Esophagus muscularis mucosa (tissue), 4 donors: ENCODE data around the gene SLC2A11. TPM values are rescaled to one million over a fixed set of nuclear protein-coding genes. Genes with fewer than 3 reads are reported as not detected.

Experiments
- DNase-seq: peaks from one replicate; pipeline ENCODE4 v3.0.0-alpha.2; 2017; ENCODE audit errors: extremely low spot score
- H3K27ac ChIP-seq, 4 donors: fragments of 200-600 bp; sonication (generic); replicated peaks in 1 of 4; 1 replicate in 3 of 4; 2 replicates in 1 of 4; pipeline ENCODE4 v1.5.1; 2016 to 2019; ENCODE audit warnings: mild to moderate bottlenecking in 1 of 4
- H3K27me3 ChIP-seq, 4 donors: fragments of 200-600 bp; sonication (generic); one replicate each; pipeline versions ENCODE4 v1.5.1 to v1.6.0; 2016 to 2019
- H3K36me3 ChIP-seq, 4 donors: fragments of 200-600 bp; sonication (generic); one replicate each; pipeline ENCODE4 v1.5.1; 2016 to 2019
- H3K4me1 ChIP-seq, 4 donors: fragments of 200-600 bp; sonication (generic); one replicate each; pipeline ENCODE4 v1.5.1; 2016 to 2019
- H3K4me3 ChIP-seq, 4 donors: fragments of 200-600 bp; sonication (generic); 1 replicate in 2 of 4; 2 replicates in 2 of 4; pipeline ENCODE4 v1.5.1; 2016 to 2019; ENCODE audit warnings: mild to moderate bottlenecking in 4 of 4, moderate library complexity in 1 of 4
- H3K9me3 ChIP-seq, 4 donors: fragments of 200-600 bp; sonication (generic); 1 replicate in 3 of 4; 2 replicates in 1 of 4; pipeline ENCODE4 v1.5.1; 2016 to 2019
- EP300 ChIP-seq: sonication (generic); formaldehyde crosslinking; IDR thresholded peaks from one replicate; pipeline ENCODE4 v1.6.1; 2017; ENCODE audit warnings: antibody characterized with exemption
- POLR2A ChIP-seq: fragments of 450-650 bp; IDR thresholded peaks from one replicate; pipeline ENCODE4 v1.6.1; 2017; ENCODE audit warnings: antibody characterized with exemption, moderate library complexity, mild to moderate bottlenecking, low read depth
- POLR2AphosphoS5 ChIP-seq, 2 donors: sonication (generic); formaldehyde crosslinking; IDR thresholded peaks; one replicate each; pipeline ENCODE4 v1.6.1; 2017; ENCODE audit warnings: antibody characterized with exemption in 2 of 2
- WGBS: methylation state at CpG from one replicate; pipeline ENCODE4 v1.1.5; 2018; 5-methylcytosine and 5-hydroxymethylcytosine counted together
- intact Hi-C: fragments of 100-400 bp; cut with DNase I; formaldehyde crosslinking; loops from one replicate; pipeline ENCODE4 v1.15.1; 2023
- total RNA-seq, 4 donors: library from RNA; depleted of rRNA; stranded (reverse); fragments of >200 nt; gene quantifications; one replicate each; pipeline versions ENCODE4 v1.1.0 to v1.2.1, GENCODE V29; 2016
- TF ChIP-seq, protein P1 (sequence below), 3 experiments: fragments of 200-600 bp in 2 of 3; fragments of 450-650 bp in 1 of 3; sonication (generic) in 2 of 3; IDR thresholded peaks; one replicate each; pipeline ENCODE4 v1.5.1; 2017 to 2019; ENCODE audit warnings: antibody characterized with exemption in 3 of 3, mild to moderate bottlenecking in 2 of 3, moderate library complexity in 1 of 3

Gene SLC2A11
- total RNA-seq, 4 donors from 2014 or later = 11.6 to 17.4 (median 15.3) TPM

DNA sequence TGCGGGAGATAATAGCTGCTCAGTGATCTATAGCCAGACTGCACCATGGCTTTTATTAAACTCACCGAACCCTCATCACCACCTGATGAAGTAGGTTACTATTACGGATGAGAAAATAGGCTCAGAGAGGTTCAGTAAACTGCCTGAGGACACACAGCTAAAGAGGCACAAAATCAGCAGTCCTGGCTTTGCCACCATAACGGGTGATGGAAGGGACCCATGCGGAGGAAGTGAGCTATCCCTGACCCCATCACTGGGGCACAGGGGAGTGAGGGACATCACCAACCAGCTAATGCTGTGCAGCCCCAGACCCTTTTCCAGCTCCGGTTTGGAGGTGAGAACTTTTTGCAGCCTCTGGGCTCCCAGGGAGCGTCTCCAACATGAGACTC is 11.6 kb upstream of the SLC2A11 start:
- Histone ChIP-seq H3K9me3 (no peaks in the 10 kb centered on the region), H3K4me3 (no peak overlapping the region), H3K27me3 (no peaks in the 10 kb centered on the region), H3K36me3 (no peaks in the 10 kb centered on the region), H3K27ac (peak overlapping the region in 3 of 4 donors; percentile 1 to 22 (median 7)), H3K4me1 (peaks cover 38 to 42% (median 40%) of the 10 kb centered on the region in 4 donors)
- DNase-seq = no peak
- intact Hi-C loops = loop anchor here (5.0 kb wide), 2 partner anchors 79 to 304 kb away; partner anchors contain the start of gene CHCHD10
- TF ChIP-seq, protein P1, sequence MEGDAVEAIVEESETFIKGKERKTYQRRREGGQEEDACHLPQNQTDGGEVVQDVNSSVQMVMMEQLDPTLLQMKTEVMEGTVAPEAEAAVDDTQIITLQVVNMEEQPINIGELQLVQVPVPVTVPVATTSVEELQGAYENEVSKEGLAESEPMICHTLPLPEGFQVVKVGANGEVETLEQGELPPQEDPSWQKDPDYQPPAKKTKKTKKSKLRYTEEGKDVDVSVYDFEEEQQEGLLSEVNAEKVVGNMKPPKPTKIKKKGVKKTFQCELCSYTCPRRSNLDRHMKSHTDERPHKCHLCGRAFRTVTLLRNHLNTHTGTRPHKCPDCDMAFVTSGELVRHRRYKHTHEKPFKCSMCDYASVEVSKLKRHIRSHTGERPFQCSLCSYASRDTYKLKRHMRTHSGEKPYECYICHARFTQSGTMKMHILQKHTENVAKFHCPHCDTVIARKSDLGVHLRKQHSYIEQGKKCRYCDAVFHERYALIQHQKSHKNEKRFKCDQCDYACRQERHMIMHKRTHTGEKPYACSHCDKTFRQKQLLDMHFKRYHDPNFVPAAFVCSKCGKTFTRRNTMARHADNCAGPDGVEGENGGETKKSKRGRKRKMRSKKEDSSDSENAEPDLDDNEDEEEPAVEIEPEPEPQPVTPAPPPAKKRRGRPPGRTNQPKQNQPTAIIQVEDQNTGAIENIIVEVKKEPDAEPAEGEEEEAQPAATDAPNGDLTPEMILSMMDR (IDR thresholded peaks at IDR 0.05) = no peak
- TF ChIP-seq EP300 (no peak), POLR2AphosphoS5 (IDR thresholded peaks at IDR 0.05) (no peak), POLR2A (no peak)
- 88% methylated on average over 7 of the region's 7 CpGs for WGBS

DNA sequence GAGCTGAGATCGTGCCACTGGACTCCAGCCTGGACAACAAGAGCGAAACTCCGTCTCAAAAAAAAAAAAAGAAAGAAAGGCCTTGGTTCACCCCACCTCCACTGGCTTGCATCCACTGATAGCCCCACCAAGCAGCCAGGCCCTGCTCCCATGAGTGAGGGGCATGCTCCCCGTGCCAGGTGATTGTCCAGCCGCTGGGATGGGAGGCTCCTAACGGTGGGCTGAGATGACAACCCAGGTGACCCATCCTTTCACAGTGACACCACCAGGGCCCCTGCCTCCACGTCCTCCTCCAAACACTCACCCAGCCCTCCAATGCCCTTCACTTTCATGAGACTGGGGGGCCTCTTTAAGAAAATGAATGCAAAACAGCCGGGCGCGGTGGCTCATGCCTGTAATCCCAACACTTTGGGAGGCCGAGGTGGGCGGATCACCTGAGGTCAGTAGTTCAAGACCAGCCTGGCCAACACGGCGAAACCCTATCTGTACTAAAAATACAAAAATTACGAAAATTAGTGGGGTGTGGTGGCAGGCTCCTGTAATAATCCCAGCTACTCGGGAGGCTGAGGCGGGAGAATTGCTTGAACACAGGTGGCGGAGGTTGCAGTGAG is 10.3 kb upstream of the SLC2A11 start:
- TF ChIP-seq EP300 = no peak
- TF ChIP-seq POLR2A = no peak
- no peak for TF ChIP-seq POLR2AphosphoS5 (IDR thresholded peaks at IDR 0.05)
- TF ChIP-seq, protein P1 (IDR thresholded peaks at IDR 0.05) = no peak
- Histone ChIP-seq H3K36me3 (no peaks in the 10 kb centered on the region), H3K27me3 (no peaks in the 10 kb centered on the region), H3K4me3 (no peak overlapping the region), H3K9me3 (no peaks in the 10 kb centered on the region), H3K4me1 (peaks cover 38 to 42% (median 40%) of the 10 kb centered on the region in 4 donors), H3K27ac (no peak overlapping the region)
- 92% methylated on average over 18 of the region's 18 CpGs for WGBS
- intact Hi-C loops = loop anchor here (5.0 kb wide), 2 partner anchors 80 to 305 kb away; partner anchors contain the start of gene CHCHD10
- DNase-seq = no peak

DNA sequence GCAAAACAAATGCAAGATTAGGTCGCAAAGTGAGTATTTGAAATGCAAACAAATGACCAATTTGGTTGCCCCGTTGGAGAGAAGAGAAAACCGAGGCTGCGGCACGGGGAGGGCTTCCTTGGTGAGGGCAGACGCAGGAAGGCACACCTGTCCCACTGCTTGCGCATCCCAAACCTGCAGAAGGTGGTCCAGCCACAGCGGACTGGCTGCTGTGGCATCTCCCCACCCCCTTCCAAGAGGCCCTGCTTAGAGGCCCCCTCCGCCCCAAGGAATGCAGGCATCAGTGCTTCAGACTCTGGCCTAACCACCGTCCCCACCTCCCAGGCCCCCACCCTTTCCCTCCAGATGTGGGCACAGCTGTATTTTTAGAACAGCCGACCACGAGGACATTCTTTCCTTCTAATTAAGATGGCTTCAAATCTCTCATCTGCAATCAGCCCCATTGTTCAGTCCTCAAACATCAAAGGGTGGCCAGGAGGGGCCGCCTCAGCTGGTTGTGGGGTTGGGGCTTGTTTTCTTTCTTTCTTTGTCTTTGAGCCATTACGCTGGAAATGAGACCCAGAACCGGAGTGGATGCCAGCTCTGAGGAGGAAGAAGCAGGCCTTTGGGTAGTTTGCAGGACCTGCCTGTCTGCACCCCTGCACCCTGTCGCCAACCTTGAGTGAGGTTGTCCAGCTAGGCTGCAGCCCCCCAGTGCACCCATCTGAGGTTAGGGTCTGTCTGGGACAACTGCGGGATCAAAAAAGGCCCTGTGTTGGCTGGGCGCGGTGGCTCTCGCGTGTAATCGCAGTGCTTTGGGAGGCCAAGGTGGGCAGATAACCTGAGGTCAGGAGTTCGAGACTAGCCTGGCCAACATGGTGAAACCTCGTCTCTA is 9.4 kb upstream of the SLC2A11 start:
- no peak overlapping the region for H3K27ac ChIP-seq
- DNase-seq = no peak
- no peaks in the 10 kb centered on the region for H3K27me3 ChIP-seq
- no peak overlapping the region for H3K4me3 ChIP-seq
- intact Hi-C loops = loop anchor here (5.0 kb wide), 2 partner anchors 81 to 306 kb away; partner anchors contain the start of gene CHCHD10
- H3K9me3 ChIP-seq = no peaks in the 10 kb centered on the region
- H3K36me3 ChIP-seq = no peaks in the 10 kb centered on the region
- peaks cover 38 to 42% (median 40%) of the 10 kb centered on the region in 4 donors for H3K4me1 ChIP-seq
- 84% methylated on average over 24 of the region's 24 CpGs for WGBS
- TF ChIP-seq, protein P1 (IDR thresholded peaks at IDR 0.05) = no peak
- TF ChIP-seq POLR2A (no peak), EP300 (no peak), POLR2AphosphoS5 (IDR thresholded peaks at IDR 0.05) (no peak)

DNA sequence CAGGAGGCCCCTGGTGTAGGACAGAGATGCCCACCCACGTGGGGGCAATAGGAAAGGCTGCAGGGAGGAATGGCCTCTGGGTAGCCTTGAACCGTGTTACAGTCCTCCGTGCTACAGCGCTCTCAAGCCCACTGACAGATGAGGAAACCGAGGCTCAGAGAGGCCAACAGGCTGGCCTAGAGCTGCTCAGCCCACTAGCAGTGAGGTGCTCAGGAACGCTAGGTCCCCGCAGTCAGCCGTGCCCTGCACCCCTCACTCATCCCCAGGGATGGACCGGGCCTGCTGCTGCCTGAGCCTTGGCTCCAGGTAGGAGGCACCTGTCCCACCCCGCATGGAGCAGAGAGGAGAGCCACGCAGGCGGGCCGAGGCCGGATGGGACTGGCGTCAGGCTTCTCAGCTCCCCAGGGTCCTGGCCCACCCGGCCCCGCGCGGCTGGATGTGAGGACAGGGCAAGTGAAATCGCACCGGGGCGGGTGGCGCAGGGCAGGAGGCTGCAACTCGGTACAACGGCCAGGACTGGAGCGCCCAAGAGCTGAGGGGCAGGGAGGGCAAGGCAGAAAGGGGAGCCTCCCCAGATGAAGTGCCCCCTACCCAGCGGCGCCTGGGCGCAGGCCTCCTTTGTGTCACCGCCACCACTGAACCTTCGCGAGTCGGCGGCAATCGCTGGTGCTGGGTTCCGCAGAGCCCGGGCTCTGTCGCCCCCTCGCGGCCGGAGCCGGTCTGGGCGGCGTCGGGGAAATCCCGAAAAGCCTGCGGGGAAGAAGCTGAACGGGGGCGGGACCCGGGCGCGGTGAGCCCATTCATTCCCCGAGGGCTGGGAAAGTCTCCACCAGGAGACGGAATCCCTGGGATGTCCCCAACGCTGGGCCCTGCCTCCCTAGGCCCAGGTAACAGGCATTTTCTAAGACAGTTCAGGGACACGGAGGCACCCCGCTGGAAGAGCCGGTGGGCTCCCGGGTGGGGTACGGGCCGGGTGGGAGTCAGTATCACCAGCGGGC is 8.4 kb upstream of the SLC2A11 start:
- TF ChIP-seq, protein P1 (IDR thresholded peaks at IDR 0.05) = peak in 2 of 3 experiments; percentile 97 to 98
- TF ChIP-seq POLR2AphosphoS5 (IDR thresholded peaks at IDR 0.05) (peak in 1 of 2 donors; percentile 62), POLR2A (no peak)
- H3K4me1 ChIP-seq = peaks cover 35 to 40% (median 37%) of the 10 kb centered on the region in 4 donors
- WGBS = 20% methylated on average over 28 of the region's 62 CpGs
- no peak overlapping the region for H3K27ac ChIP-seq
- intact Hi-C loops = loop anchor here (5.0 kb wide), 2 partner anchors 82 to 307 kb away; partner anchors contain the start of gene CHCHD10
- no peaks in the 10 kb centered on the region for H3K9me3 ChIP-seq
- no peaks in the 10 kb centered on the region for H3K36me3 ChIP-seq
- H3K4me3 ChIP-seq = peak overlapping the region in 3 of 4 donors; percentile 24 to 44 (median 26)
- H3K27me3 ChIP-seq = no peaks in the 10 kb centered on the region
- DNase-seq = no peak
